GM18861 (cell line): ENCODE measurements around the gene HAGHL.

Source experiments
- ATAC-seq: cut with Tn5 transposase; IDR thresholded peaks from one replicate; pipeline ENCODE4 v1.9.1; 2021; ENCODE audit not compliant: unreplicated experiment

HAGHL gene

GRCh38 chr16:726438-727290, at the start of gene HAGHL, which contains the start of gene CCDC78:
Gene HAGHL (plus strand): TSS chr16:727106. CDS start chr16:727510, 404 bp downstream.
Gene CCDC78 (minus strand): TSS chr16:726443. CDS start chr16:726367, 76 bp downstream.
- no peak for ATAC-seq

DNA sequence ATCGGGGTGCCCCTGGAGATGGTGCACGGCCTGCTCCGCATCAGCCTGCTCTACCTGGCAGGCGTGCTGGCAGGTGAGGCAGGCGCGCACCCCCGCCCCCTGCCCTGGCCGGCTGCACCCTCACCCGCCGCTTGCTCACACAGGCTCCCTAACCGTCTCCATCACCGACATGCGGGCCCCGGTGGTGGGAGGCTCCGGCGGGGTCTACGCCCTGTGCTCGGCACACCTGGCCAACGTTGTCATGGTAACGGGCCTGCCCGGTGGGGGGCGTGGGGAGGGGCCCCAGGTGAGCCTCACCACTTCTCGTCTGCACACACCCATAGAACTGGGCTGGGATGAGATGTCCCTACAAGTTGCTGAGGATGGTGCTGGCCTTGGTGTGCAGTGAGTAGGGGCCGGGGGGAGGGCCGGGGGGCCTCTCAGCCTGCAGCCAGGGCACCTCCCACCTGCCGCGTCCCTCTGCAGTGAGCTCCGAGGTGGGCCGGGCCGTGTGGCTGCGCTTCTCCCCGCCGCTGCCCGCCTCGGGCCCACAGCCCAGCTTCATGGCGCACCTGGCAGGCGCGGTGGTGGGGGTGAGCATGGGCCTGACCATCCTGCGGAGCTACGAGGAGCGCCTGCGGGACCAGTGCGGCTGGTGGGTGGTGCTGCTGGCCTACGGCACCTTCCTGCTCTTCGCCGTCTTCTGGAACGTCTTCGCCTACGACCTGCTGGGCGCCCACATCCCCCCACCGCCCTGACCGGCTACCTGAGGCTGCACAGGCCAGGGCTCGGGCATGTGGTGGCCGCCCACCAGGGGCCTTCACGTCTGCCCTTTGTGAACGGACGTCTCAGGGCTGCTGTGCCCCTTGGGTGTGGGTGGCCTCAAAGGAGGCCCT, 49.4 kb upstream of the HAGHL start:
- ATAC-seq, result no peak

DNA sequence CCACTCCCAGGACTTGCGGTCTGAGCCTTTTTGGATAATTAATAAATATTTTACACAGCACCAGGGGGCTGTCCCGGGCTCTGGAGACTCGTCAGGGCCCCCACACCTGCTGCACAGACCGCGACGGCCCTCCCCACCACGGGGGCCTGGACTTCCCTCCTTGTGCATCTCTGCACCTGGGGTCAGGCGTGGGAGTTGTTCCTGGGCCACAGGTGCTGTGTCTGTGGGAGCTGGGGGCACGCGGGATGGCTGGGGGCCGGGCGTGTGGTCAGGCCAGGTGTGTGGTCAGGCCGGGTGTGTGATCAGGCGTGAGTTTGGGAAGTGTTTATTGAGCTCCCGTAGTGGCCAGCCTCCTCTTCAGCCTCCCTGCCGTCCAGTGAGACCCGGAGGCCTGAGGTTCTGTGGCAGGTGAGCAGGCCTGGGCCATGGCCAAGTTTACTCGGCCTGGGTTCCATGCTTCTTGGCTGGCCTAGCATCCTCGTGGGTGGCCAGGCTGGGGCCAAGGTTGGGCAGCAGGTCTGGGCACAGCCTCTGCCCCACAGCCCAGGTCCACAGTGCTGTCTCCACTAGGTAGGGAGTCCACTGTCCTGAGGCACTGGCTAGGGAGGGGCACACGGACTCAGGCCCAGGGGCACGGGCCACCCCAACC, 48.6 kb upstream of the HAGHL start:
- ATAC-seq, result no peak

DNA sequence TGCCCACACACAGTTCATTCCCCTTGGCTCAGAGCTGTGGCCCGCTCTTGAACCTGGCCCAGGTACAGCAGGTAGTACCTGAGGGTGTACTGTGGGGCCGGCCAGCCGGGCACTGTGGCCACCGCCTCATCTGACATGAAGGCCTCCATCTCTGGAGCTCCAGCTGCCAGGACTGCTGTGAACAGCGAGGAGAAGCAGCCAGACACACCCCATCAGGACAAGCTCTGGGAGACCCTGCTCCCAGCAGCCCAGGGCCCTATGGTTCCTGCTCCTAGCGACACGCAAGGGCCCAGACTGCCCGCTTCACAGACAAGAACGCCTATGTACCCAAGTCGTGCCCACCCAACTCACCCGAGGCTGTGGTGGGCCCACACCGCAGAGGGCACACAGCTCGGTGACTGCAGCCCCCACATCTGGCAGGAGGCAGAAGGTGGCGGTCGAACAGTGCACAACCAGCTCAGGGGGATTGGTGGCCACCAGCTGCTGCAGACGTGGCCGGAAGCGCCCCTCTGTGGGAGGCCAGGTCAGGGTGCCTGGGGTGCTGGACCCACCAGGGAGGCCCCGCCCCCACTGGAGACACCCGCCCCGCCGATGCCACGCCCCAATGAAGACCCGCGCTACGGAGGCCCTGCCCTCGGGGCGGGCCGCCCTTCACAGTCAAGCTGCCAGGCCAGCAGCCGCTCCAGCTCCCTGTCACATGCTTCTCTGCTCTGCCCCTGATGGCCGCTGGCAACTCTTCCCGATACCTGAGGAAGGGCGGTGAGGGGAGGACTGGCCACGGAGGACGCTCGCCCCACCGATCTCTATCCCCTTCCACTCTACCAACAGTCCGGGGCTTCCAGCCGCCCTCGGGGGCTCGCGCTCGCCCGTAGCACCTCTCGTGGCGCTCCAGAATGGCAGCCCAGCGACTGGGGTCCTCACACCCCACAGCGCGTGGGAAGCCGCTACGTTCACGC, 47.8 kb upstream of the HAGHL start:
- no peak for ATAC-seq

DNA sequence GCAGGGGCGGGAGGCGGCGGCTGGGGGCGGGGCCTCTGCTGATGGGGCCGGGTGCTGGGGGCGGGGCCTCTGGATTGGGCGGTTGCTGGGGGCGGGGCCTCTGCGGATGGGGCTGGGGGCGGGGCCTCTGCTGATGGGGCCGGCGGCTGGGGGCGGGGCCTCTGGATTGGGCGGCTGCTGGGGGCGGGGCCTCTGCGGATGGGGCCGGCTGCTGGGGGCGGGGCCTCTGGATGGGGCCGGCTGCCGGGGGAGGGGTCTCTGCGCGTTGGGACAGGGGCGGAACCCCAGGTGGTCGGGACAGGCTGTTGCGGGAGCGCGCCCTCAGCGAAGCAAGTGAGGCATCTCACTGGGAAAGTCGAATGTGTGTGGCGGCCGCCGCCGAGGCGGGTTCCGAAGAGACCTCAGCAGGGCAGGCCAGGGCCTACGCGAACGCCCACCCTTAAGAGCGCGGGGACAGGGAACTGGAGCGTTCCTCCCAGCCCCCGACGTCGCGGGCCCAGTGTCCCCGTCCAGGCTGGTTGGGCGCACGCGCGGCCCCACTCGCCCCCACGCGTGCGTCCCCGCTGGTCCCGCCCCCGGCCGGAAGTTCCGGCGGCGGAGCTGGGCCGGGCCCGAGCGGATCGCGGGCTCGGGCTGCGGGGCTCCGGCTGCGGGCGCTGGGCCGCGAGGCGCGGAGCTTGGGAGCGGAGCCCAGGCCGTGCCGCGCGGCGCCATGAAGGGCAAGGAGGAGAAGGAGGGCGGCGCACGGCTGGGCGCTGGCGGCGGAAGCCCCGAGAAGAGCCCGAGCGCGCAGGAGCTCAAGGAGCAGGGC, 46.9 kb upstream of the HAGHL start, which contains the start of gene STUB1:
Gene STUB1 (plus strand): TSS at position 597 of the 811 bp plus-strand sequence. CDS start 116 bp downstream, at position 713.
- no peak for ATAC-seq

DNA sequence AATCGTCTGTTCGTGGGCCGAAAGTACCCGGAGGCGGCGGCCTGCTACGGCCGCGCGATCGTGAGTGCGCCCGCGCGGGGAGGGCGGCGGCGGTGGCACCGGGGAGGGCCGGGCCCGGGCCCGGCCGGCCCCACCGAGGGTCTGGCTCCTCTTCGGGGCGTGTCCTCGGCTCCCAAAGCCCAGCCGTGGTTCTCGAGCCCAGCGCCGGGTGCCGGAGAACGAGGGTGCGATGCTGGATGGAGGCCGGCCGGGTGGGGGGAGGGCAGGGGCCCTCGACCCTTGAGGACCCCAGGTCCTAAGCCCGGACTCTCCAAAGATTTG, 46.3 kb upstream of the HAGHL start:
- no peak for ATAC-seq

DNA sequence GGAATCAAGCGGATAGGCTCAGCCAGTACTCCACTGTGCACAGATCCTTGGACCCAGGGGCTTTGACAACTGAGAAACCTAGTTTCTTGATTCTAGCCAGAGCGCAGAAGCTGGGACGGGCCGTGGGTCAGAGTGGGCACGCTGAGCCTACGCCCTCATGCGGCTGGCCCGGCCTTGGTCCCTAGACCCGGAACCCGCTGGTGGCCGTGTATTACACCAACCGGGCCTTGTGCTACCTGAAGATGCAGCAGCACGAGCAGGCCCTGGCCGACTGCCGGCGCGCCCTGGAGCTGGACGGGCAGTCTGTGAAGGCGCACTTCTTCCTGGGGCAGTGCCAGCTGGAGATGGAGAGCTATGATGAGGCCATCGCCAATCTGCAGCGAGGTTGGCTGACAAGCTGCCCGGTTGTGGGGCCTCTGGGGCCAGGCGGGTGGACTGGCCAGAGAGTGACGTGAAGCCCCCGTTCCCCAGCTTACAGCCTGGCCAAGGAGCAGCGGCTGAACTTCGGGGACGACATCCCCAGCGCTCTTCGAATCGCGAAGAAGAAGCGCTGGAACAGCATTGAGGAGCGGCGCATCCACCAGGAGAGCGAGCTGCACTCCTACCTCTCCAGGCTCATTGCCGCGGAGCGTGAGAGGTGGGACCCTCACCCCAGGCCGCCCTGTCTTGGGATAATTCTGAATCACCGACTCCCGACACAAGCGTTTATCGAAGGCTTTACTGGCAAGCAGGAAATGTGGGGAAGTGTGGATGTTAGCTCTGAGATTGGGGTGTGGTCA, 45.8 kb upstream of the HAGHL start:
- ATAC-seq, result no peak

GRCh38 chr16:681746-682427, 45.0 kb upstream of the HAGHL start:
- no peak for ATAC-seq

DNA sequence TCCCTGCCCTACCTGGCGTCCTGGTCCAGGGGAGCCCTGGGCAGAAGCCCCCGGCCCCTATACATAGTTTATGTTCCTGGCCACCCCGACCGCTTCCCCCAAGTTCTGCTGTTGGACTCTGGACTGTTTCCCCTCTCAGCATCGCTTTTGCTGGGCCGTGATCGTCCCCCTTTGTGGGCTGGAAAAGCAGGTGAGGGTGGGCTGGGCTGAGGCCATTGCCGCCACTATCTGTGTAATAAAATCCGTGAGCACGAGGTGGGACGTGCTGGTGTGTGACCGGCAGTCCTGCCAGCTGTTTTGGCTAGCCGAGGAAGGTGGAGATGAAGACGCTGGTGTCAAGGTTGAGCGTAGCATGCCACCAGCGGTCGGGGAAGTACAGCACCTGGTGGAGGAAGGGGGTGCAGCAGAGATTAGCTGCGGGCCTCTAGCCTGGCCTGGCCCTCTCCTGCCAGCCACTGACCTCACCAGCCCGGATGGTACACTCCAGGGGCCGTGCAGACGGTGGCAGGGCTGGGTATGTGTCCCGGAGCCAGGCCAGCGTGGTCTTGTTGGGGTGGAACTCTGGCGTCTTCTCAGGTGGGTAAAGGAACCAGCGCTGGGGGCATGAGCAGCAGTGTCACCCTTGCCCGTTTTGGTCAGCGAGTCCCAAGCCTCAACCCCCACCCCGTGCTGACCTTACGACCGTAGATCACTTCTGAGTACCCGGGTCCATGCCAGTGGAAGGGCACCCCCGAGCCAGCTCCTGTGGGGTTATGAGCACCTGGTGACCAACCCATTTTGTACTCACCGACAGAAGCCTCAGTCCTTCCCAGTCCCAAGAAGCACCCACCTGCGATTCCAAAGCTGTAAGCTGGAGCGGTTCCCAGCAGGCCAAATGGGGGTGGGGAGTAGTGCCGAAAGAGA, 44.2 kb upstream of the HAGHL start:
- ATAC-seq, result no peak

GRCh38 chr16:683396-684070, 43.4 kb upstream of the HAGHL start:
- ATAC-seq, result no peak

GRCh38 chr16:684071-684794, 42.7 kb upstream of the HAGHL start, which contains the start of gene JMJD8:
Gene JMJD8 (minus strand): TSS chr16:684334. CDS start chr16:684319, 15 bp downstream.
- peak; percentile 53 for ATAC-seq

- no peak for ATAC-seq
These were observed 41.8 kb upstream of the HAGHL start for GRCh38 chr16:684961-685696.

GRCh38 chr16:685967-686366, 40.9 kb upstream of the HAGHL start:
- ATAC-seq, result no peak

- no peak for ATAC-seq
These were observed 40.2 kb upstream of the HAGHL start for GRCh38 chr16:686459-687260.
